ENCODE results near the gene SYNGR4. TPM values are rescaled to one million over a fixed set of nuclear protein-coding genes. Genes with fewer than 3 reads are reported as not detected.
"Not testable (repeated sequence)": the region's sequence is repeated elsewhere in the genome, so short reads cannot be mapped to it uniquely, and the experiment has no call there.

SYNGR4 gene, protein sequence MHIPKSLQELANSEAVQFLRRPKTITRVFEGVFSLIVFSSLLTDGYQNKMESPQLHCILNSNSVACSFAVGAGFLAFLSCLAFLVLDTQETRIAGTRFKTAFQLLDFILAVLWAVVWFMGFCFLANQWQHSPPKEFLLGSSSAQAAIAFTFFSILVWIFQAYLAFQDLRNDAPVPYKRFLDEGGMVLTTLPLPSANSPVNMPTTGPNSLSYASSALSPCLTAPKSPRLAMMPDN
- polyA plus RNA-seq (2013, experiment 1 of 2) = not detected
- not detected for polyA plus RNA-seq (2013, experiment 2 of 2)

DNA sequence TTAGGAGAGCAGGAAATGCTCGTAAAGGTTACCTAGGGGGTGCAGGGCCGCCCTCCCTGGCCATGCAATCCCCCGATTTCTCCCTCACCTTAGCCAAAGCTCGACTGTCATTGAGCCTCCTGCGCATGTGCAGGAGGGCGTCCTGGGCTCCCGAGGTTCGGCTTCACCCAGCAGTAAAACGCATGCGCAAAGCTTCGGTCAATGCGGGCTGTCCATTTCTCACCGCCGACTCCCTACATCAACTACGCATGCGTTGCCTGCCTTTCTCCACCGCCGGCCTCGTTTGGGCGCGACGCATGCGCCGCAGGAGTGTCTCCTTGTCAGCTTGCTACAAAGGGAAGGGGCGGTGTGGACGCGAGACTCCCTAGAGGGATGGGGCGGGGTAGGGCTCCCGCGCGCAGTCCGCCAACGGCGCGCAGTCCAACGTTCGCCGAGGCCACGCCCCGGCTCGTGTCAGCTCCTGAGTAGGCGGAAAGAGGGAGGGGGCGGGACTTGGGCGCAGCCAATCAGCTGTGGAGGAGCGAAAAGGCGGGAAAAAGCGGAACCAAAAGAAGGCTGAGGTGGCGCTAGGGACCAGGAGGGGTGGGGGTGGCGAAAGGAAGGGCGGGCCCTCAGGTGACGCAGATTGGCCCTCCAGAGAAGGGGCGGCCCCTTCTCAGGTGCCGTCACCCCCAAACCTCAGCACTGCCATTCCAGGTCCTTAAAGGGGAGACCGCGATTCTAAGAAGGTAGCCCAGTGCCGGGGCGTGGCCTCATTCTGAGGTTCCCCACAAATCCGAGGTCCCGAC, at the start of gene SYNGR4, which contains the start of gene TMEM143:
Gene SYNGR4, plus strand, starts transcription at position 558 of the 788 bp plus-strand sequence. CDS start 1,476 bp downstream, outside the sequence.
Gene TMEM143, minus strand, starts transcription at position 131 of the 788 bp plus-strand sequence. Its CDS starts 20 bp downstream, at position 111.
- Histone ChIP-seq H3K9me3 (ENCODE audit: control insufficient read depth, low read length) (peaks cover 5% of the 10 kb centered on the region), H3K4me1 (ENCODE audit: control insufficient read depth, insufficient read depth, low read length, poor library complexity, severe bottlenecking) (no peaks in the 10 kb centered on the region), H3K27ac (ENCODE audit: low read depth, low read length, severe bottlenecking) (peak within 1 kb of the TSS; percentile 73), H3K36me3 (ENCODE audit: control insufficient read depth, insufficient read depth, low read length) (no peaks in the 10 kb centered on the region), H3K4me3 (ENCODE audit: extremely low read depth, insufficient read depth, low read length, poor library complexity, severe bottlenecking) (peak within 1 kb of the TSS; percentile 53)
- 7 to 9% methylated on average over 41 to 53 of the region's 59 CpGs for WGBS, 2 experiments (ENCODE audit: insufficient coverage in 2 of 2)

DNA sequence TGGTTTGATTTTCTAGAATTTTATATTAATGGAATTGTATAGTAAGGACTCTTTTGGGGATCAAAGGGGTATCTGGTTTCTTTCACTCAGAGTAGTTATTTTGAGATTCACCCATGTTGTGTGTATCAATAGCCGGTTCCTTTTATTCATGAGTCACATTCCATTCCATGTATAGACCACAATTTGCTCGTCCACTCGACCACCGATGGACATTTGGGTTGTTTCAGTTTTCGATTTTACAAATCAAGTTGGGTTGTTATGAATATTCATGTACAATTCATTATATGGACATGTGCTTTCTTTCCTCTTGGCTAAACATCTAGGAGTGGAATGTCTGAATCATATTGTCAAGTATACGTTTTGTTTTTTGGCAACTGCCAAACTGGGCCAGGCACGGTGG, 48.5 kb upstream of the SYNGR4 start:
- Histone ChIP-seq H3K4me3 (ENCODE audit: extremely low read depth, insufficient read depth, low read length, poor library complexity, severe bottlenecking) (no peak overlapping the region), H3K9me3 (ENCODE audit: control insufficient read depth, low read length) (no peaks in the 10 kb centered on the region), H3K36me3 (ENCODE audit: control insufficient read depth, insufficient read depth, low read length) (no peaks in the 10 kb centered on the region), H3K27ac (ENCODE audit: low read depth, low read length, severe bottlenecking) (no peak overlapping the region), H3K4me1 (ENCODE audit: control insufficient read depth, insufficient read depth, low read length, poor library complexity, severe bottlenecking) (peaks cover 4% of the 10 kb centered on the region)
- 92 to 94% methylated on average over 2 of the region's 7 CpGs for WGBS, 2 experiments (ENCODE audit: insufficient coverage in 2 of 2)

DNA sequence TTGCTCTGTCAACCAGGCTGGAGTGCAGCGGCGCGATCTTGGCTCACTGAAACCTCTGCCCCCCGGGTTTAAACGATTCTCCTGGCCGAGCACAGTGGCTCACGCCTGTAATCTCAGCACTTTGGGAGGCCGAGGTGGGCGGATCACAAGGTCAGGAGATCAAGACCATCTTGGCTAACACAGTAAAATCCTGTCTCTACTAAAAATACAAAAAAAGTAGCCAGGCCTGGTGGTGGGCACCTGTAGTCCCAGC, 46.5 kb upstream of the SYNGR4 start:
- not testable (repeated sequence) for H3K36me3 ChIP-seq (ENCODE audit: control insufficient read depth, insufficient read depth, low read length); H3K9me3 ChIP-seq (ENCODE audit: control insufficient read depth, low read length); H3K4me1 ChIP-seq (ENCODE audit: control insufficient read depth, insufficient read depth, low read length, poor library complexity, severe bottlenecking); H3K27ac ChIP-seq (ENCODE audit: low read depth, low read length, severe bottlenecking); H3K4me3 ChIP-seq (ENCODE audit: extremely low read depth, insufficient read depth, low read length, poor library complexity, severe bottlenecking)
- 88 to 92% methylated on average over 2 to 9 of the region's 9 CpGs for WGBS, 2 experiments (ENCODE audit: insufficient coverage in 2 of 2)

DNA sequence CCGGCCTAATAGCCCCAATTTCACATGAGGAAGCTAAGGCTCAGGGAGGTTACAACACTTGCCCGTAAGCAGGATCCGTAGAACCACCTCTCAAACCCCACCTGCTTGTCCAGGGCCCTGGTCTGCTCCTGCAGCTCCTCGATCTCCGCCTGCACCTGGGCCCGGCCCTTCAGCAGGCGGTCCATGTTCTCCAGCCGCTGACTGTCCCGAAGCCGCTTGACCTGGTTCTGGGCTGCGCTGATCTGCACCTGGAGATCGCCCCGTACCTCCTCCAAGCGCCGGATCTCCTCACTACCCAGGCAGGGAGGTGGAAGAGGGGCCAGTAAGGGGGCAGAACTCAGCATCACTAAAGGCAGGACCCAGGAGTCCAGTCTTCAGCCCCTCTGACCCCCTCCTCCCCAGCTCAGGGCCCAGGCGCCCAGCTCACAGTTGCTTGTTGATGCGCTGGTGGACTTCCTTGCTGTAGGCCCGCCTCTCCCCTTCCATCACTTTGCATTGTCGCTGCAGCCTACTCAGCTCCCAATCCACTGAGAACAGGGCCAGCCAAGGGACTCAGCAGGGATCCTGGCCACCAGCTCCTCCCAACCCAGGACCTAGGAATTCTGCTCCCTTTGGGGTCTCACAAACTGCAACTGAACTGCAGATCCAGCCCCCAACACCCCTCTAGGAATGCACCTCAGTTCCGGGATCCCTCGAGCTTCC, 45.7 kb upstream of the SYNGR4 start:
- Histone ChIP-seq H3K27ac (ENCODE audit: low read depth, low read length, severe bottlenecking) (no peak overlapping the region), H3K36me3 (ENCODE audit: control insufficient read depth, insufficient read depth, low read length) (no peaks in the 10 kb centered on the region), H3K9me3 (ENCODE audit: control insufficient read depth, low read length) (no peaks in the 10 kb centered on the region), H3K4me1 (ENCODE audit: control insufficient read depth, insufficient read depth, low read length, poor library complexity, severe bottlenecking) (peaks cover 11% of the 10 kb centered on the region), H3K4me3 (ENCODE audit: extremely low read depth, insufficient read depth, low read length, poor library complexity, severe bottlenecking) (no peak overlapping the region)
- WGBS, 2 experiments (ENCODE audit: insufficient coverage in 2 of 2) = 92% methylated on average over 16 to 20 of the region's 21 CpGs

DNA sequence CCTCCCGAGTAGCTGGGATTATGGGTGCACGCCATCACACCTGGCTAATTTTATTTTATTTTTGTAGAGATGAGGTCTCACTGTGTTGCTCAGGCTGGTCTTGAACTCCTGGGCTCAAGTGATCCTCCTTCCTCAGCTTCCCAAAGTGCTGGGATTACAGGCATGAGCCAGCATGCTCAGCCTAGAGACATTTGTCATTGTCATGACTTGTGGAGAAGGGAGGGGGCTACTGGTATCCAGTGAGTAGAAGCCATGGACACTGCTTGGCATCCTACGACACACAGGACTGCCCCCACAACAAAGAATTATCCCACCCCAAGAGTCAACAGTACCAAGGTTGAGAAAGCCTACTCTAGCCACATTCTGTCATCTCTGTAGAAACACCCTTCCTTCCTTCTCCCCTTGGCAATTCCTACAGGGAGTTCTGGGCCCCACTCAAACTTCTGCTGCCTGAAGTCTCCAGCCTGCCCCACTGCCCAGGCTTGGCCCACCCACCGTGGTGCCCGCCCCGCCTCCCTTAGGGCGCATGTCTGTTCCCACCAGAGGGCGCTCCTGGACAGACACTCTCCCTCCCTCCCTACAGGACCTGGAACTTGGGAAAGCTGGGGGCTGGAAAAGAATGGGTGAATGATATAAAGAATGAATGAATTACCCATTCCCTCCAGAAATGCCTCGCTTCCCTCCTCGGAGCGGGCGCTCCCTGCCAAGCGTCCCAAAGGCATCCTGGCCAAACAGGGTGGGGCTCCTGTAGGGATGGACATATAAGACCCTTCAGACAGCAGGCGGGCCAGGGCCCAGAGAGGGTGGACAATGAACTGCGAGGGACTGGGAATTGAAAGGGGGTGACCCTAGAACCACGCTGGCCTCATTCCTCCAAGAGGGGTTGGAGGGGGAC, 44.3 kb upstream of the SYNGR4 start:
- Histone ChIP-seq H3K4me1 (ENCODE audit: control insufficient read depth, insufficient read depth, low read length, poor library complexity, severe bottlenecking) (peaks cover 14% of the 10 kb centered on the region), H3K36me3 (ENCODE audit: control insufficient read depth, insufficient read depth, low read length) (no peaks in the 10 kb centered on the region), H3K9me3 (ENCODE audit: control insufficient read depth, low read length) (no peaks in the 10 kb centered on the region), H3K27ac (ENCODE audit: low read depth, low read length, severe bottlenecking) (peak overlapping the region; percentile 67), H3K4me3 (ENCODE audit: extremely low read depth, insufficient read depth, low read length, poor library complexity, severe bottlenecking) (no peak overlapping the region)
- 64 to 66% methylated on average over 5 to 8 of the region's 16 CpGs for WGBS, 2 experiments (ENCODE audit: insufficient coverage in 2 of 2)

DNA sequence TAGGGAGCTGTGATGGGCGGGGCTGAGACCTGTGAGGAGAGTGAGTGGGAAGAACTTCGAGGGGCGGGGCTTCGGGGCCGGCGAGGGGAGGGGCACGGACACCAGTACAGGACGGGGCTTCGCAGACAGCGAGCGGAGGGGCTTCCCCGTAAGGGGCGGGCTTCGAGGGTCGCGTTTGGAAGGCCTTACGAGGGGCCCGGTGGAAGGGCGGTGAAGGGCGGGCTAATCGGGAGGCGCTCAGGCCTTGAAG, 42.9 kb upstream of the SYNGR4 start:
- Histone ChIP-seq H3K4me3 (ENCODE audit: extremely low read depth, insufficient read depth, low read length, poor library complexity, severe bottlenecking) (peak overlapping the region; percentile 51), H3K9me3 (ENCODE audit: control insufficient read depth, low read length) (no peaks in the 10 kb centered on the region), H3K36me3 (ENCODE audit: control insufficient read depth, insufficient read depth, low read length) (no peaks in the 10 kb centered on the region), H3K4me1 (ENCODE audit: control insufficient read depth, insufficient read depth, low read length, poor library complexity, severe bottlenecking) (peaks cover 14% of the 10 kb centered on the region), H3K27ac (ENCODE audit: low read depth, low read length, severe bottlenecking) (peak overlapping the region; percentile 96)
- WGBS, 2 experiments (ENCODE audit: insufficient coverage in 2 of 2) = 0 to 2% methylated on average over 16 to 21 of the region's 22 CpGs

DNA sequence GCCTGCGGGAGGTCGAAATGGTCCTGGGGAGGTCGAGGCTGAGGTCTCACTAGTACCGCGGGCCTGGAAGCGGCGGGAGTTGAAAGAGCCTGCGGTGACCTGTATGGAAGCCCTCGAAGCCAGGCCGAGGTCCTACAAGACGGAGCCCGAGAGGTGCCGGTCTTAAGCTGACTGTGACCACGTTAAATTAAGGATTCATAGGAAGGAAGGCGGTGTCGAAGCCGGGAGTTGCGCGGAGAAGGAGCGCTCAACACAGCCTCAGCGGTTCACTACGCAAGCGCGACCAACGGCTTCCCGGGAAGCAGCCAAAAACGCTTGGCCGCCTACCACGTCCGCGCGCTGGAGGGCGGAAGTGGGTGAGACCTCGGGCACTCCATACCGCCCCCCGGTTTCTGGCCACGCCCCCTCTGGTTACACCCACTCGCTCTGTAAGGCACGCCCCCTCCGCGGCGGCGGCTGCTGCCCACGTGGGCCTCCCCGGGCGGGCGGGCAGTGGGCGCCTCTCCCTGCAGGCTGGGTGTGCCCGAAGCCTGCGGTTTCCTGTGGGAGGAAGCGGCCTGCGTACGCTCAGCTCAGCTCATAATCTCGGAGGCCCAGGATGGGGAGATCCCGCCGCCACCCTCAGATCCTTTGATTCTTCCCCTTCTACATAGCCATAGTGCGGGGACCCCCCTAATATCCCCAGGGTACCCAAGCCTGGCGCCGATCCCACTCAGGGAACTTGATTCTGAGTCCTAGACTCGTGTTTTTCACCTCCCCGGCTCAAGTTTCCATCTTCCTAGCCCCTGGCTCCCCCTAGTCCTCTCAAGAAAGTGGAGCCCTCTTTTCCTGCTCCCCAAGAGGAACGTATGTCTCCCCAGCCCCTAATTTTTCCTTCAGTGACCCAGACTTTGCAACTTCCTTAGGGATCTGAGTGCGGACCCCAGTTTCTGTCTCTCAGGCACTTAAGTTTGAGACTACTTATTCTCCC, 42.3 kb upstream of the SYNGR4 start:
- Histone ChIP-seq H3K36me3 (ENCODE audit: control insufficient read depth, insufficient read depth, low read length) (peaks cover 5% of the 10 kb centered on the region), H3K27ac (ENCODE audit: low read depth, low read length, severe bottlenecking) (peak overlapping the region; percentile 96)
- WGBS, 2 experiments (ENCODE audit: insufficient coverage in 2 of 2) = 7% methylated on average over 49 to 53 of the region's 63 CpGs

DNA sequence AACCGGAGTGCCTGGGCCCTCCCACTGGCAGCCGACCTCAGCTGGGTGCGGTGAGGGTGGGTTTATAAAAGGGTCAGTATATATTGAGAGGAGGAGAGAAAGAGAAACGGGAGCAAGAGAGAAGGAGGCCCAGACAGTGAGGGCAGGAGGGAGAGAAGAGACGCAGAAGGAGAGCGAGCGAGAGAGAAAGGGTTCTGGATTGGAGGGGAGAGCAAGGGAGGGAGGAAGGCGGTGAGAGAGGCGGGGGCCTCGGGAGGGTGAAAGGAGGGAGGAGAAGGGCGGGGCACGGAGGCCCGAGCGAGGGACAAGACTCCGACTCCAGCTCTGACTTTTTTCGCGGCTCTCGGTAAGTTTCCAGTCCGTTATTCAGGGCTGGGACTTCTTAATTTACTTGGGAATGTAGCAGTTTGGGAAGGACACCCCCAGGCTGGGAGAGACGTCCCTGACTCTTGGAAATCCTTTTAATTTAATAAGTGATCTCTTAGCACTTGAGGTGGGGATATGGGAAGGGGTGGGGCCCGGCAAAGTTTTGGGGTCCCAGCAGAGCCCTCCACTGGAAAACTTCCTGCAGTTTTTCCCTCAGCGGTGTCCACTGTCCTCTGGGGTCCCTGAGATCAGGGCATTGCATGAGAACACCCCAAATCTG, 38.8 kb upstream of the SYNGR4 start, which contains the start of gene EMP3:
Gene EMP3, plus strand, starts transcription at position 288 of the 646 bp plus-strand sequence. CDS start 1,293 bp downstream, outside the sequence.
- Histone ChIP-seq H3K27ac (ENCODE audit: low read depth, low read length, severe bottlenecking) (peak within 1 kb of the TSS; percentile 94), H3K9me3 (ENCODE audit: control insufficient read depth, low read length) (peaks cover 5% of the 10 kb centered on the region), H3K4me3 (ENCODE audit: extremely low read depth, insufficient read depth, low read length, poor library complexity, severe bottlenecking) (peak within 1 kb of the TSS; percentile 51), H3K36me3 (ENCODE audit: control insufficient read depth, insufficient read depth, low read length) (peaks cover 39% of the 10 kb centered on the region), H3K4me1 (ENCODE audit: control insufficient read depth, insufficient read depth, low read length, poor library complexity, severe bottlenecking) (peaks cover 13% of the 10 kb centered on the region)
- WGBS, 2 experiments (ENCODE audit: insufficient coverage in 2 of 2) = 1 to 7% methylated on average over 18 to 19 of the region's 22 CpGs

More for the DNA sequence above, 42.3 kb upstream of the SYNGR4 start:
- Histone ChIP-seq H3K4me1 (ENCODE audit: control insufficient read depth, insufficient read depth, low read length, poor library complexity, severe bottlenecking) (peaks cover 14% of the 10 kb centered on the region), H3K9me3 (ENCODE audit: control insufficient read depth, low read length) (no peaks in the 10 kb centered on the region), H3K4me3 (ENCODE audit: extremely low read depth, insufficient read depth, low read length, poor library complexity, severe bottlenecking) (peak overlapping the region; percentile 51)

DNA sequence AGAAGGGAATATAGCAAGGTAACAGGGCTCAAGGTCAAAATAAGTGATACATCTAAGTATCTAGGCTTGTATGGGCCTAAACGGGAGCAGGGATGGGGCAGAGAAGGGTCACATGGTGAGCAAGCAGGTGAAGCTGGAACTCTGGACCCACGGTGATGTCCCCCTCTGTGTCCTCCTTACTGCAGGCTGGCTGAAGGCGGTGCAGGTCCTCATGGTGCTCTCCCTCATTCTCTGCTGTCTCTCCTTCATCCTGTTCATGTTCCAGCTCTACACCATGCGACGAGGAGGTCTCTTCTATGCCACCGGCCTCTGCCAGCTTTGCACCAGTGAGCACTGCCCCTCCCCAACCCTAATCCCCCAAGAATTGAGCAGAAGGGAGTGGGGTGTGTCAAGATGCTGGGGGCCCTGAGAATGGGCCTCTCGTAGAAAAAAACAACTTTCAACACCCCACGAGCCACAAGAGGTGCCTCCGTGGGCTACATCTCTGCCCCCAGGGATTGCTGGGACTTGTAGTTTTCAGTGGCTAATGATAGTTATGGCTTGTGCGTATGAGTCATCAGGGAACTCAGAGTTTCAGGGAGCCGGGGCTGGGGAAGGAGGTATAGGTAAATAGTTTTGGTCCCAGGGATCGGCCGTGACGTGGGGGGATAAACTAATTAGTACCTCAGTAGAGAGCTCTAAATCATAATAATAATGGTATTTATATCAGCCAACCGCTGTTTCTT, 34.8 kb upstream of the SYNGR4 start:
- peaks cover 45% of the 10 kb centered on the region for H3K36me3 ChIP-seq (ENCODE audit: control insufficient read depth, insufficient read depth, low read length)
- H3K4me1 ChIP-seq (ENCODE audit: control insufficient read depth, insufficient read depth, low read length, poor library complexity, severe bottlenecking) = peaks cover 4% of the 10 kb centered on the region
- peaks cover 5% of the 10 kb centered on the region for H3K9me3 ChIP-seq (ENCODE audit: control insufficient read depth, low read length)
- H3K27ac ChIP-seq (ENCODE audit: low read depth, low read length, severe bottlenecking) = no peak overlapping the region
- no peak overlapping the region for H3K4me3 ChIP-seq (ENCODE audit: extremely low read depth, insufficient read depth, low read length, poor library complexity, severe bottlenecking)
- WGBS, 2 experiments (ENCODE audit: insufficient coverage in 2 of 2) = 75 to 87% methylated on average over 6 to 8 of the region's 15 CpGs

Data from mesodermal cell (in vitro differentiated cells).